GM12801 (cell line): ENCODE results near the gene PAPPA2.

ENCODE experiments used
- CTCF ChIP-seq: IDR thresholded peaks from one replicate; pipeline ENCODE4 v1.5.1; 2011; ENCODE audit warnings: control low read depth; ENCODE audit not compliant: insufficient read length; ENCODE audit errors: extremely low read depth

PAPPA2 gene

DNA sequence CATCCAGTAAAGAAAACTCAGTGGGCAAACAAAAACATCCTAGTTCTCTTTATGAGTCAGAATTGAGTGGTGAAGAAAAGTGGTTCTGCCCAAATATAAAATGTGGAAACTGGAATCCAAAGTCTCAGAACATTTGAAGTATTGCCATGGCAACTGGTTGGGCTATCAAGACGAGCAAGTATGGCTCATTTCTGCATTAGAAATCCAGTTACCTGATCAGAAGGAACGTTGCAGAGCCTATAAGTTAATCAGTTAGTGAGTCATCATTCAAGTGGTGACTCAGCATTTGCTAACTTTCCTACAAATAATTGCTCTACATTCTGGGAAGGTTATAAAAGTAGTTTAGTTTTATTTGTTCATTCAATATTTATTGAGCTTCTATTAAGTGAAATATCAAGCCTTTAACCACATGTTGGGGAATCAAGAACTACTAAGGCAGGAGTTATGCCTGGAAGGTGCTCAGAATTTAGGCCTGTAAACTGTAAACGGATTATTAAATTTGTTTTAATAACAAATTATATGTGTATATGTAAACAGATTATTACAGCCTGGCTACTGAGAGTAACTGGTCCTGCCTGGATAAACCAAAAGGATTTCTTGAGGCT, 104.3 kb downstream of the PAPPA2 start:
- TF ChIP-seq CTCF = no peak

- TF ChIP-seq CTCF = no peak
Measured at GRCh38 chr1:176568185-176568584, 105.2 kb downstream of the PAPPA2 start.

- TF ChIP-seq CTCF = no peak
Measured at GRCh38 chr1:176574756-176575155, 111.8 kb downstream of the PAPPA2 start.

- no peak for TF ChIP-seq CTCF
Measured at GRCh38 chr1:176575991-176576390, 113.0 kb downstream of the PAPPA2 start.

- TF ChIP-seq CTCF = no peak
Measured at GRCh38 chr1:176576670-176577069, 113.7 kb downstream of the PAPPA2 start.

GRCh38 chr1:176577646-176578197, 114.7 kb downstream of the PAPPA2 start:
- no peak for TF ChIP-seq CTCF

DNA sequence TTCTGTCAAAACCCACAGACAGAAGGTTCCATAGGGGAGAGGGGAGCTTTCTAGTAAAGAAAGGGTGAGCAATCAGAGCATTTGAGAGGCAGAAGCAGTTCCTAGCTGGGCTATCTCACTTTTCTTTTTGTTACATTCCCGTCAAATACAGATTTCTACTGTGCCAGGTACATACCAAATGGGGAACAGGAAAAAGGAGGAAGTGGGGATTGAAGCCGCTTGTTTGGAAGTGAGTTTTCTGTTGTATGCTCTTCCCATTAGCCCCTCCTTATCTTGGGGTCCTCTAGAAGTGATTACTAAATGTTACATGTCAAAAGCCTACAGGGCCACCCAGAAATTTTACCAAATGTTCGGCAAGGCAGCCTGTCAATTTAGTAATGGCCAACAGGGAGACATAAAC, 116.1 kb downstream of the PAPPA2 start:
- TF ChIP-seq CTCF = no peak
